ENCODE measurements around the gene ISYNA1.

The ISYNA1 gene

DNA sequence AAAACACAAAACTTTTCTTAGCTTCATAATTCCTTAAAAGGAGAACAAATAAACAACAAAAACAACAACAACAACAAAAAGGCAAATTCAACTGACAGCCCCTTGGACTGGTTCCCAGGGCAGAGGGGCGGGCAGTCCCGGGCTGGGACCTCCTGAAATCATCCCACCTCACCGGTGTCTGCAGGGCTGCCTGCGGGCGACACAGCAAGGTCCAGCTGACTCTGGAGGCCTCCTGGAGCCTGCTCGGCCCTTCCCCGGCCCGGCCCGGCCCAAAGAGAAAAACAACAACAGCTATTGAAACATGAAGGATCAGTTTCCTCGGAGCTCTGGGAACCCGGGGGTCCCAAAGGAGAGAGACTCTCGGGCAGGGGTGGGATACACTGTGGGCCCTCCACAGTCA, 5.0 kb upstream of the ISYNA1 start:
- DNase-seq, result no peak

DNA sequence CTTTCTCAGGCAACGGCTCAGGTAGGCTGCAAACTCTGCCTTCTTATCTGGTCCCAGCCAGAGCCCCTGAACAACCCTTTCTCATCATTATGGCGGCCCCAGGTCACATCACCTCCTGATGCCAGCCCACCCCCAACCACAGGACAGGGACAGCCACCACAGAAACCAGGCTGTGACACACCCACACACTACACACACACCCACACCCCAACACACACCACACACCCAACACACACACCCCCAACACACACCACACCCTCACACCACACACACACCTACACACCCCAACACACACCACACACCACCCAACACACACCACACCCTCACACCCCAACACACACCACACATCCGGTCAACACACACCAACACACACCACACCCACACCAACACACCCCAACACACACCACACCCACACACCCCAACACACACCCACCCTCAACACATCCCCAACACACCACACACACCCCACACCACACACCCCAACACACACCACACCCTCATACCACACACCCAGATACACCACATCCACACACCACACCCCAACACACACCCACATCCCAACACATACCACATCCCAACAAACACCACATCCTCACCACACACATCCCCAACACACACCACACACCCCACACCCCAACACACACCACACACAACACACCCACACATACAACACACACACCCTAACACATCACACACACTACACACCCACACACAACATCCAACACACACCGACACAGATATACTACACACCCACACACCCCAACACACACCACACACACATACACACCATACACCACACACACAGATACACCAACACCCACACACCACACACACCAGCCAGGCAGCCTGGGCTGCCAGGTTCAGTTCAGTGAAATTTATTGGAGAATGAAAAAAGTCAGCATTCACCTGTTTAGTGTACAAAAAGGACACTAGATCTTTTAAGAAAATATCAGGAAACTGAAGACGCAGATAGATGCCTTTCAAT, 4.2 kb upstream of the ISYNA1 start:
- no peak for DNase-seq

- no peak for DNase-seq
Measured at GRCh38 chr19:18440936-18441803, 3.2 kb upstream of the ISYNA1 start.

GRCh38 chr19:18440415-18440877, 2.5 kb upstream of the ISYNA1 start:
- peak; percentile 52 for DNase-seq

- DNase-seq, result no peak
Measured at GRCh38 chr19:18439910-18440237, 1.9 kb upstream of the ISYNA1 start.

GRCh38 chr19:18439025-18439909, 1.3 kb upstream of the ISYNA1 start:
- no peak for DNase-seq

DNA sequence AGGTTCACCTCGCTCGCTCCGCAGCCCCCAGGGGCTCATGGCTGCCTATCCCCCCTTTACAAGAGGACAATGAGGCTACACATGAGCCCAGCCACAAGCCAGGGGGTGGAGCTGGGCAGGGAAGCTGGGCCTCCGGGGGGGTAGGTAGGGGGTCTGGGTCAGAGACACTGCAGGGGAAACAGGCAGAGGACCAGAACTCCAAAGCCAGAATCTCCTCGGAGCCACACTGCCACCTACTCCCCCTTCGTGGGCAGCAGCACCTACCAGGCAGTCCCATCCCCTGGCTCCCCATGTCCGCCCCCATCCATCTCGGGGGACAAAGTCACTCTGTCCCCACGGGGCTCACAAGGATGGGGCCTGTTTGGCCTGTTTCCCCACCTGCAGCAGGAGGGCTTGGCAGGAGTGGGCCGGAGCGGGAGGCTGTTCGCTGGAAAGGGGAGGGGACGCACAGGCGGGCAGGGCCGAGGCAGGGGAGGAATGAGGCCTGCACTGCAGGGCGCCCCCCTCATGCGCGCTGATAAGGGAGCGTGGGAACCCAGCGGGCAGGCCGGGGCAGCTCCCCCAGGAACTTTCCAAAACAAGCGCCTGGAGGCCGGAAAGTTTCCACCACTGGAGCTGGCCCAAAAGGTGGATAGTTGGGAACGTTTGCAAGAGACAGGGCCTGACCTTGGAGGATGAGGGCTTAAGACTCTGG, 545 bp upstream of the ISYNA1 start:
- no peak for DNase-seq

GRCh38 chr19:18436671-18437490, 1.1 kb downstream of the ISYNA1 start:
- DNase-seq, result peak; percentile 77

DNA sequence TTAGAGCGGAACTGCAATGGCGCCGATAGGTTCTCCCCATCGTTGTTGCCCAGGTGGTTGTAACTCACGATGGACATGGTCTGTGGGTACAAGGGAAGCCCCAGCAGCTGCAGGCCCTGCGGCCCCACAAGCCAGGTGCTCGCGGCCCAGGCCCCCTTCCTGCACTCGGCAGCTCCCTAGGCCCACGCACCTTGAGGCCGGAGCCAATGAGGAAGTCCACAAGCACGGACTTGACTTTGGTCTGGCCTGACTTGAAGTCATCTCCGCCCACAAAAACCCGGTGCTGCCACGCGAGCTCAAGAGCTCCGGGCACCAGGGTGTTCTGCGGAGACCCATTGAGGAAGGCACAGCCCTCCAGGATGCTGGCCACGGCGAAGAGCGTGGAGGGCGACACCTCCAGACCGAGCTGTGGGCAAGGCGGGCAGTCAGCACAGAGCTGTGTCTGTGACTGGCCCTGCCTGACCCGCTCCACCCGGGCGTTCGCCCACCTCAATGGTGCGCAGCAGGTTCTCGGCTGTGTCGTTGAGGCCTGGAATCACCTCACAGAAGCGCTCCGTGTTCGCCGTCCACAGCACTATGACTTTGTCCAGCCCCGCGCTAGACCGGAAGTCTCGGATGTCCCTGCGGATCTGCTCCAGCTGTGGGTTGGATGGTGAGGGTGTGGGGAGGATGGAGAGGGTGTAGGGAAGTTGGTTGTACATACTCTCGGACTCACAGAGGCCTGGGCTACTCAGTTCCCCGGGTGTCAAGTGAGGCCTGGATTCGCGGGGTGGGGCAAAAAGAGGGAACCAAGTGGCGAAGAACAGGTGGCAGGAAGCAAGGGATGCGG, 1.9 kb downstream of the ISYNA1 start:
- DNase-seq, result no peak

DNA sequence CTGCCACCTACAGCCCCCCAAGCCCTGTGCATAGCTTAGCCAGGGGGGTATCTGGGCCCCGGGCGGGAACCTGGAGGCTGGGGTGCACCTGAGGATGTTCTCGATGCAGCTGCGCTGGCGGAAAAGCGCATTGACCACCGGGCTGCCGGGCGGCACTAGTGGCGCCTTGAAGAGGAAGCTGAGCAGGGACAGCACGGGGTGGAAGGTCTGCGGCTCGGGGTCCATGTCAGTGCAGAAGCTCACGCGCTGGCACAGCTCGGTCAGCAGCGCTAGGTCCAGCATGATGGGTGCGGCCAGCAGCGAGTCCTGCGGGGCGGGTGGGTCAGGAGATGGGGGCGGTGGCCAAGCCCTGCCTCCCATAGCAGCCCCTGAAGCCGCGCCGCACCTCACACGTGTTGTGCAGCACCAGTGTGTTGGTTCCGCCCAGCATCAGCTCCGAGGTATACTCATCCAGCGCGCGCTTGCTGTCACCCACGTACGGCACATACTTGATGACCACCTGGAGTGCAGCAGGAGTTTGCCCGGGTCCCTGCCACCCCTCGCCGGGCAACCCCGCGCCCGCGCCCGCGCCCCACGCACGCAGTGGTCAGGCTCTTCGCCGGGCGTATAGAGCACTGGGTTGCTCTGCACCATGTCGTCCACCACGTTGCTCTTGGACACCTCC, 2.6 kb downstream of the ISYNA1 start:
- no peak for DNase-seq

- no peak for DNase-seq
Measured at GRCh38 chr19:18434411-18435175, 3.3 kb downstream of the ISYNA1 start.

GRCh38 chr19:18433735-18434398, 4.1 kb downstream of the ISYNA1 start:
- no peak for DNase-seq

DNA sequence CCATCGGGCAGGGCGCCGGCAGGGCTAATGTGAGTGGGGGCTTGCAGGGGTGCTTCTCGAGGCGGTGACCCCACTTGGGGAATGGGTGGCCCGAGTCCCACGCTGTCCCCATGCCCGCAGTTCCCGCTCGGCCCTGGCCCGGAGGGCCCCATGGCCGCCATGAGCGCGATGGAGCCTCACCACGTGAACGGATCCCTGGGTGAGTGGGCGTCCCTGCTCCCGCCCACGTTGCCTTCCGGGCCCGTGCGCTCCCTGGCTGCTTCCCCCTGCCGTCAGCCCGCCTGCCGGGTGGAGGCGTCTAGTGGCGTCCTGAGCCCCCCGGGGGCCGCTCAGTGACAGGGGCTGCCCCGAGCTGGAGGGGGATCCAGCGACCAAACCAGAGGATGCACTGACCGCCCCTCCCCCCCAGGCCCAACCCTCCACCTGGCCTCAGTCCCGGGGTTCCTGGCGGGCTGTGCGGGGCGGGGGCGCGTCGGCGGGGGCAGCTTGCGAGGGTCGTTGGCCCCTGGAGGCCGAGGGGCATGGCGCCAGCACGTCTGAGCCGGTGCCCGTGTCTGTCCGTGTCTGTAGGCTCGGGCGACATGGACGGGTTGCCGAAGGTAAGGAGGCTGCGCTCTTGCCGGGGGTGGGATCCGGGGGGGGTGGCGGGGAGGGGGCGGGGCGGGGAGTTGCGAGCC, 4.8 kb downstream of the ISYNA1 start:
- no peak for DNase-seq

- DNase-seq, result no peak
Measured at GRCh38 chr19:18432275-18433014, 5.5 kb downstream of the ISYNA1 start.

DNA sequence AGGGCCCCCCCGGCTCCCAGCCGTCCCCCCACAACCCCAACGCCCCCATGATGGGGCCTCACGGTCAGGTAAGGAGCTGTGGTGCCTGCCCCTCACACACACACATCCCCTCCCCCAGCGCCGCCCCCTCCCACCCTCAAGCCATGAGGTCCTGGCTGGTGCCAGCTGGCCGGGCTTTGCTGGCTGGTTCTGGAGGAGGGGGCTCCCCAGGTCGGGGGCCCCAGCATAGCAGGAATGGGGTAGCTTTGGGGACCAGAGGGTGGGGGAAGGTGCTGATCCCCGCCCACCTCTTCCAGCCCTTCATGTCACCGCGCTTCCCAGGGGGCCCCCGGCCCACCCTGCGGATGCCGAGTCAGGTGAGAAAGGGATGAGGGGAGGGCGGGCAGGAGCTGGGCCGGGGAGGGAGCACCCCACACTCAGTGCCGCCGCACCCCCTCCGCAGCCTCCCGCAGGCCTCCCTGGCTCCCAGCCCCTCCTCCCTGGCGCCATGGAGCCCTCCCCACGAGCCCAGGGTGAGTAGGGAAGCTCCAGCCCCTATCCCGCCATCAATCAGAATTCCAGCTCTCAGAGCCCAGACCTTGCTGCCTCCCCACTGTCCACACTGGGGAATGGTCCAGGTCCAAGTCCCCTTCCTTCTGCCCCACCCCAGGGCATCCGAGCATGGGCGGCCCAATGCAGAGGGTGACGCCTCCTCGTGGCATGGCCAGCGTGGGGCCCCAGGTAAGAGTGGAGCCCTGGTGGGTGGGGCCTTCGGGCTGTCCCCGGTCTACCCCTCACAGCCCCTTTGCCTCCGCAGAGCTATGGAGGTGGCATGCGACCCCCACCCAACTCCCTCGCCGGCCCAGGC, 6.4 kb downstream of the ISYNA1 start:
- no peak for DNase-seq

Measured in activated CD4-positive, alpha-beta T cell treated with anti-CD3 and anti-CD28 coated beads for 48 hours (primary cell).